D341Med (cell line): ENCODE measurements around the gene SEMG1.

Experiments used
- DNase-seq: peaks from one replicate; pipeline ENCODE4 v3.0.0; 2012; ENCODE audit warnings: low spot score

The SEMG1 gene

GRCh38 chr20:45221076-45221475, 14.2 kb downstream of the SEMG1 start, which contains the start of gene SEMG2:
SEMG2 (plus strand) TSS chr20:45221373; CDS start chr20:45221390, 17 bp downstream.
- DNase-seq: no peak

GRCh38 chr20:45223136-45223535, 16.3 kb downstream of the SEMG1 start:
- no peak for DNase-seq

- DNase-seq: no peak
Measured at GRCh38 chr20:45226287-45226686, 19.5 kb downstream of the SEMG1 start.

GRCh38 chr20:45229264-45230056, 22.6 kb downstream of the SEMG1 start:
- peak; percentile 88 for DNase-seq

GRCh38 chr20:45230631-45231030, 23.8 kb downstream of the SEMG1 start:
- DNase-seq: no peak

- peak; percentile 47 for DNase-seq
Measured at GRCh38 chr20:45235995-45236394, 29.2 kb downstream of the SEMG1 start.

- no peak for DNase-seq
Measured at GRCh38 chr20:45238139-45238538, 31.3 kb downstream of the SEMG1 start.

GRCh38 chr20:45246109-45246508, 39.3 kb downstream of the SEMG1 start:
- no peak for DNase-seq

GRCh38 chr20:45247865-45248264, 41.0 kb downstream of the SEMG1 start:
- DNase-seq: no peak

- no peak for DNase-seq
Measured at GRCh38 chr20:45248609-45249008, 41.8 kb downstream of the SEMG1 start.

GRCh38 chr20:45251884-45252560, 45.2 kb downstream of the SEMG1 start:
- DNase-seq: no peak

GRCh38 chr20:45253261-45253660, 46.4 kb downstream of the SEMG1 start:
- no peak for DNase-seq

- no peak for DNase-seq
Measured at GRCh38 chr20:45254383-45255262, 47.8 kb downstream of the SEMG1 start, which contains the start of gene SLPI. SLPI (minus strand) TSS chr20:45254564; CDS start chr20:45254543, 21 bp downstream.

GRCh38 chr20:45257161-45257560, 50.3 kb downstream of the SEMG1 start:
- no peak for DNase-seq

GRCh38 chr20:45257711-45258110, 50.9 kb downstream of the SEMG1 start:
- DNase-seq: no peak

GRCh38 chr20:45258259-45258658, 51.4 kb downstream of the SEMG1 start:
- no peak for DNase-seq

GRCh38 chr20:45258664-45259063, 51.8 kb downstream of the SEMG1 start:
- no peak for DNase-seq
